CD4-positive, alpha-beta T cell treated with Interleukin-15 for 1 hour (primary cell): Measurements from ENCODE around the gene NAA15.
"Not testable (repeated sequence)": the region's sequence is repeated elsewhere in the genome, so short reads cannot be mapped to it uniquely, and the experiment has no call there.

Experiments used
- DNase-seq: peaks from one replicate; pipeline ENCODE4 v3.0.0-alpha.2; 2020

The NAA15 gene

GRCh38 chr4:139454111-139455045 is 153.1 kb downstream of the NAA15 start, which contains the start of gene RAB33B:
RAB33B (plus strand) TSS chr4:139454121; CDS start chr4:139454196, 75 bp downstream.
- no peak for DNase-seq

GRCh38 chr4:139455126-139455538 is 153.8 kb downstream of the NAA15 start:
- no peak for DNase-seq

- DNase-seq, result no peak
These were observed 156.0 kb downstream of the NAA15 start for GRCh38 chr4:139457318-139457717.

DNA sequence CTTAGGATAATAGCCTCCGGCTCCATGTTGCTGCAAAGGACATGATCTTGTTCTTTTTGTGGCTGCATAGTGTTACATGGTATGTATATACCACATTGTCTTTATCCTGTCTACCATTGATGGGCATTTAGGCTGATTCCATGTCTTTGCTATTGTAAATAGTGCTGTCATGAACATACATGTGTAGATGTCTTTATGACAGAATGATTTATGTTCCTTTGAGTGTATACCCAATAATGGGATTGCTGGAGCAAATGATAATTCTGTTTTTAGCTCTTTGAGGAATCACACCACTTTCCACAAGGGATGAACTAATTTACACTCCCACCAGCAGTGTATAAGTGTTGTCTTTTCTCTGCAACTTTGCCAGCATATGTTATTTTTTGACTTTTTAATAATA is 157.2 kb downstream of the NAA15 start:
- DNase-seq, result no peak

DNA sequence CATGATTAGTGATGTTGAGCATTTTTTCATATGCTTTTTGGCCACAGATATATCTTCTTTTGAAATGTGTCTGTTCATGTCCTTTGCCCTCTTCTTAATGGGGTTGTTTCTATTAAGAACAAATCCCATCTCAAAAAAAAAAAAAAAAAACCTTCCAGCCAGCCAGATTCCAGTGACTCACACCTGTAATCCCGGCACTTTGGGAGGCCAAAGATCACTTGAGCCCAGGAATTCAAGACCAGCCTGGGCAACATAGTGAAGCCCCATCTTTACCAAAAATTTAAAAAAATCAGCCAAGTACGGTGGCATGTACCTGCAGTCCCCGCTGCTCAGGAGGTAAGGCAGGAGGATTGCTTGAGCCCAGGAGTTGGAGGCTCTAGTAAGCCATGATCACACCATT is 157.7 kb downstream of the NAA15 start:
- no peak for DNase-seq

DNA sequence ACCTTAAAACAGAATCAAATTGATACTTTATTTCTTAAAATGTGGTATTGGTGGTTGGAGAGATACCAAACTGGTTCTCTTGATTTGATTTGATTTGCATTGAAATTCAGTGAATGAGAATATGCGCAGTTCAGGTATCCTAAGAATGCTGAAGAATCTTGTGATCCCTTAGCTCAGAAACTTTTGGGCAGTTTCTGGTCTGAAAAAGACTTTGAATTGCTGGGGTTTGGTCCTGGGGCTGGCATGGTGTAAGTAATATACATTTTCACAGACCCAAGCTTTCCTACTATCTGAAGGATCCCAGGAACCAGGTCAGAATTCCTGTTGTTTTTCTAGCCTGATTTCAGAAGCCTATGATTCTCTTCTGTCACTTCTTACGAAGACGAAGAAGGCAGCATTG is 159.3 kb downstream of the NAA15 start:
- no peak for DNase-seq

GRCh38 chr4:139461022-139461628 is 159.8 kb downstream of the NAA15 start:
- DNase-seq, result no peak

- not testable (repeated sequence) for DNase-seq
These were observed 163.2 kb downstream of the NAA15 start for GRCh38 chr4:139464512-139464911.

DNA sequence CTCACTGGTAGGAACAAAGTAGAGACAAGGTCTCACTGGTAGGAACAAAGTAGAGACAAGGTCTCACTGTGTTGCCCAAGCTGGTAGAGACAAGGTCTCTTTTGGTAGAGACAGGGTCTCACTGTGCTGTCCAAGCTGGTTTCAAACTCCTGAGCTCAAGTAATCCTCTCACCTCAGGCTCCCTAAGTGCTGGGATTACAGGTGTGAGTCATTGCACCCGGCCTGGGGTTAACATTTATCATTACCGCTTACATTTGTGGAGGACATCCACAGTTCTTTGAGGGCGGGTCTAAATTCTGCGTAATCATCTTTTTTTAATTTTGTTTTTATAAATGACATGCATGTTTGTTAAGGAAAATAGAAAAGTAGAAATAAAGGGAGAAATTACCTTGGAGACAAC is 164.6 kb downstream of the NAA15 start:
- DNase-seq, result no peak

DNA sequence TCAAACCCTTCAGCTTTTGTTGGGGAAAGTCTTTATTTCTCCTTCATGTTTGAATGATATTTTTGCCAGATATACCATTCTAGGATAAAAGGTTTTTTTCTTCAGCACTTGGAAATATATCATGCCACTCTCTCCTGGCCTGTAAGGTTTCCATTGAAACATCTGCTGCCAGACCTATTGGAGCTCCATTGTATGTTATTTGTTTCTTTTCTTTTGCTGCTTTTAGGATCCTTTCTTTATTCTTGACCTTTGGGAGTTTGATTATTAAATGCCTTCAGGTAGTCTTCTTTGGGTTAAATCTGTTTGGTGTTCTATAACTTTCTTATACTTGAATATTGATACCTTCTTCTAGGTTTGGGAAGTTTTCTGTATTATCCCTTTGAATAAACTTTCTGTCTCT is 167.5 kb downstream of the NAA15 start:
- DNase-seq, result not testable (repeated sequence)

- DNase-seq, result no peak
These were observed 167.9 kb downstream of the NAA15 start for GRCh38 chr4:139469216-139469615.
